ENCODE measurements around the gene E2F8.
"Not testable (repeated sequence)": the region's sequence is repeated elsewhere in the genome, so short reads cannot be mapped to it uniquely, and the experiment has no call there.

E2F8 gene

GRCh38 chr11:19276859-19277808 lies 36.4 kb upstream of the E2F8 start:
- H3K4me2 ChIP-seq, result no peak overlapping the region
- H3K27ac ChIP-seq, result no peak overlapping the region
- no peak overlapping the region for H3K9ac ChIP-seq
- H4K20me1 ChIP-seq, result no peaks in the 10 kb centered on the region
- no peaks in the 10 kb centered on the region for H3K9me3 ChIP-seq
- no peak overlapping the region for H3K4me3 ChIP-seq
- H3K36me3 ChIP-seq, result no peaks in the 10 kb centered on the region
- no peaks in the 10 kb centered on the region for H3K27me3 ChIP-seq
- peaks cover 8% of the 10 kb centered on the region for H3K4me1 ChIP-seq
- TF ChIP-seq Cebpa-rat (IDR thresholded peaks at IDR 0.05), result no peak

GRCh38 chr11:19275496-19275895 lies 34.8 kb upstream of the E2F8 start:
- H3K9ac ChIP-seq, result no peak overlapping the region
- no peaks in the 10 kb centered on the region for H3K36me3 ChIP-seq

GRCh38 chr11:19273219-19273618 lies 32.5 kb upstream of the E2F8 start:
- H3K36me3 ChIP-seq, H3K4me2 ChIP-seq, H3K27ac ChIP-seq, H3K9ac ChIP-seq, H3K4me3 ChIP-seq, H3K9me3 ChIP-seq, H4K20me1 ChIP-seq, H3K4me1 ChIP-seq, H3K27me3 ChIP-seq: not testable (repeated sequence)

More at GRCh38 chr11:19275496-19275895, 34.8 kb upstream of the E2F8 start:
- Histone ChIP-seq H3K27ac (no peak overlapping the region), H3K4me1 (peaks cover 8% of the 10 kb centered on the region), H3K9me3 (no peaks in the 10 kb centered on the region), H3K4me2 (no peak overlapping the region), H3K27me3 (no peaks in the 10 kb centered on the region), H4K20me1 (no peaks in the 10 kb centered on the region), H3K4me3 (no peak overlapping the region)
- TF ChIP-seq Cebpa-rat (IDR thresholded peaks at IDR 0.05), result no peak

- H3K9ac ChIP-seq, result no peak overlapping the region
- H3K27ac ChIP-seq, result no peak overlapping the region
- H3K36me3 ChIP-seq, result no peaks in the 10 kb centered on the region
- no peak overlapping the region for H3K4me2 ChIP-seq
- no peaks in the 10 kb centered on the region for H4K20me1 ChIP-seq
- H3K27me3 ChIP-seq, result no peaks in the 10 kb centered on the region
- no peak overlapping the region for H3K4me3 ChIP-seq
- no peak for TF ChIP-seq Cebpa-rat (IDR thresholded peaks at IDR 0.05)
- H3K4me1 ChIP-seq, result no peaks in the 10 kb centered on the region
- H3K9me3 ChIP-seq, result no peaks in the 10 kb centered on the region
Measured at GRCh38 chr11:19268909-19269308, 28.2 kb upstream of the E2F8 start.

- Histone ChIP-seq H3K4me1 (no peaks in the 10 kb centered on the region), H3K4me3 (no peak overlapping the region), H3K27ac (no peak overlapping the region), H3K36me3 (no peaks in the 10 kb centered on the region), H3K27me3 (no peaks in the 10 kb centered on the region), H3K4me2 (no peak overlapping the region), H3K9ac (no peak overlapping the region), H3K9me3 (no peaks in the 10 kb centered on the region), H4K20me1 (no peaks in the 10 kb centered on the region)
- no peak for TF ChIP-seq Cebpa-rat (IDR thresholded peaks at IDR 0.05)
Measured at GRCh38 chr11:19267567-19267966, 26.8 kb upstream of the E2F8 start.

GRCh38 chr11:19263333-19263732 lies 22.6 kb upstream of the E2F8 start:
- Histone ChIP-seq H3K36me3 (no peaks in the 10 kb centered on the region), H3K27ac (no peak overlapping the region), H3K4me3 (no peak overlapping the region), H3K4me1 (peaks cover 17% of the 10 kb centered on the region), H3K9me3 (no peaks in the 10 kb centered on the region), H3K9ac (no peak overlapping the region), H3K27me3 (no peaks in the 10 kb centered on the region), H3K4me2 (no peak overlapping the region), H4K20me1 (no peaks in the 10 kb centered on the region)
- no peak for TF ChIP-seq Cebpa-rat (IDR thresholded peaks at IDR 0.05)

- Histone ChIP-seq H3K9me3 (peaks cover 4% of the 10 kb centered on the region), H3K27me3 (no peaks in the 10 kb centered on the region), H3K9ac (no peak overlapping the region), H3K27ac (no peak overlapping the region), H3K4me2 (peak overlapping the region; percentile 43), H3K4me3 (no peak overlapping the region), H3K4me1 (peaks cover 22% of the 10 kb centered on the region), H4K20me1 (no peaks in the 10 kb centered on the region), H3K36me3 (no peaks in the 10 kb centered on the region)
- no peak for TF ChIP-seq Cebpa-rat (IDR thresholded peaks at IDR 0.05)
Measured at GRCh38 chr11:19259487-19260345, 19.0 kb upstream of the E2F8 start.

- Histone ChIP-seq H3K36me3 (no peaks in the 10 kb centered on the region), H4K20me1 (no peaks in the 10 kb centered on the region), H3K4me1 (peaks cover 22% of the 10 kb centered on the region), H3K4me3 (no peak overlapping the region), H3K27ac (no peak overlapping the region), H3K9me3 (peaks cover 9% of the 10 kb centered on the region), H3K9ac (no peak overlapping the region), H3K4me2 (peak overlapping the region; percentile 43), H3K27me3 (no peaks in the 10 kb centered on the region)
- TF ChIP-seq Cebpa-rat (IDR thresholded peaks at IDR 0.05), result no peak
Measured at GRCh38 chr11:19258641-19259230, 18.0 kb upstream of the E2F8 start.

GRCh38 chr11:19254441-19254840 lies 13.7 kb upstream of the E2F8 start:
- not testable (repeated sequence) for H3K4me3 ChIP-seq, H4K20me1 ChIP-seq, H3K4me2 ChIP-seq, H3K9me3 ChIP-seq, H3K27me3 ChIP-seq, H3K9ac ChIP-seq, H3K27ac ChIP-seq, H3K36me3 ChIP-seq
- H3K4me1 ChIP-seq, result peaks cover 16% of the 10 kb centered on the region

- H4K20me1 ChIP-seq, result no peaks in the 10 kb centered on the region
- no peak overlapping the region for H3K4me2 ChIP-seq
- no peaks in the 10 kb centered on the region for H3K36me3 ChIP-seq
- no peaks in the 10 kb centered on the region for H3K27me3 ChIP-seq
- no peak overlapping the region for H3K9ac ChIP-seq
- H3K4me3 ChIP-seq, result no peak overlapping the region
- peaks cover 9% of the 10 kb centered on the region for H3K9me3 ChIP-seq
- no peak for TF ChIP-seq Cebpa-rat (IDR thresholded peaks at IDR 0.05)
- peaks cover 10% of the 10 kb centered on the region for H3K4me1 ChIP-seq
- no peak overlapping the region for H3K27ac ChIP-seq
Measured at GRCh38 chr11:19253817-19254216, 13.1 kb upstream of the E2F8 start.
